HK-2 (cell line): ENCODE results near the gene CUX1.
"Not testable (repeated sequence)": the region's sequence is repeated elsewhere in the genome, so short reads cannot be mapped to it uniquely, and the experiment has no call there.

Experiments
- DNase-seq: peaks from one replicate; pipeline ENCODE4 v3.0.0-alpha.2; 2018; ENCODE audit not compliant: unreplicated experiment

The CUX1 gene

DNA sequence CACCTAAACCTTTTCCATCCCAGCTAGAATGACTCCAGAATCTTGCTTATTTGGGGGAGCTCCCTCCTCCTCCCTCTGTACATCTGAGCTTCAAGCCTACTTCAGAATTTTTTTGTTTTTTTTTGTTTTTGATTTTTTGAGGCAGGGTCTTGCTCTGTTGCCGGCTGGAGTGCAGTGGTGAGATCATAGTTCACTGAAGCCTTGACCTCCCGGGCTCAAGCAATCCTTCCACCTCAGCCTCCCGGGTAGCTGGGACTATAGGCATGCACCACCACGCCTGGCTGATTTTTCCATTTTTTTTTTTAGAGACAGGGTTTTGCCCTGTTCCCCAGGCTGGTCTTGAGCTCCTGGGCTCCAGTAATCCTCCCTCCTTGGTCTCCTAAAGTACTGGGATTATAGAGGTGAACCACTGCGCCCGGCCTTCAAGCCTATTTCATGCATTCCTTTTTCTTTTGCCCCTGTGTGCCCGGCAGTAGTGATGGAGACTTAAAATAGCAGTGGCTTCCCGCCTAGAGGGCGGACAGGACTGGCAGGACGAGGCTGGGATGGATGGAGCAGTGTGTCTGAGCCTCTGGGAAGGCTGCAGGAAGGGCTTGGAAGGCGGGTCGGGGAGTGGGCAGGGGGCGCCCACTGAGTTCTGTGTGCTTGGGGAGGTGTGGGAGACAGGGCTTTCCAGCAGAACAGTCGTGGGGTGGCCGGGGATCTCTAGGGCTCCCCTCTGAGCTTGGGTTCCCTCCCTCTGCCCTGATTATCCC lies 8.8 kb downstream of the CUX1 start:
- DNase-seq = no peak

DNA sequence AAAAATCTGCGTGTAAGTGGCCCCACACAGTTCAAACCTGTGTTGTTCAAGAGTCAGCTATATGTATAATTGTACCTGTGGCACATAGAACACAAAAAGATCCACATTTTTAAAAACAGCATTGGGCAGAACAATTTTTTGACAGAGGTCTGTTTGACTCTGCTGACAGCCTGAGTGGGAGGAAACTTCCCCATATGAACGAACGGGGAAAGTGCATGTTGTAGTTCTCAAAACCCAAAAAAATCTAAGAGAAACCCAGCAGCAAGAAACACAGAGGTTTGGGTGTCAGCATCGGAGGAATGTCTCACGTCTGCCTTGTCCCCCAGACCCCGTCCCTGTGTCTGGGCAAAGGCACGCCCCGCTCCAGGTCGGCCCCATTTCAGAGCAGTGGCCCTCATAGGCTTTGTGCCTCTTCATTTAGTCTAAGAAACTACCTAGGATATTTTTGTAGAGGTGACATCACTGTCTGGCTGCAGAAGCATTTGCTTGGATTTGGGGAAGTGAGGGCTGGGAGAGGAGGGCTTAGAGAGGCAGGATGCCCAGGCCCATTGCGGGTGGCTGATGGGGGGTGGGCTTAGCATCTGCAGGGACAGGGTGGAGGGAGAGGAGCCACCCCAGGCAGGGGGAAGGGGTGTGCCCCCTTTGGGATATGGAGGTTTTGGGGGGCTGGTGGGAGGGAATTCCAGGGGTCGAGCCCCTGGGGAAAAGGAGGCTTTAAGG lies 11.0 kb downstream of the CUX1 start:
- DNase-seq = no peak

DNA sequence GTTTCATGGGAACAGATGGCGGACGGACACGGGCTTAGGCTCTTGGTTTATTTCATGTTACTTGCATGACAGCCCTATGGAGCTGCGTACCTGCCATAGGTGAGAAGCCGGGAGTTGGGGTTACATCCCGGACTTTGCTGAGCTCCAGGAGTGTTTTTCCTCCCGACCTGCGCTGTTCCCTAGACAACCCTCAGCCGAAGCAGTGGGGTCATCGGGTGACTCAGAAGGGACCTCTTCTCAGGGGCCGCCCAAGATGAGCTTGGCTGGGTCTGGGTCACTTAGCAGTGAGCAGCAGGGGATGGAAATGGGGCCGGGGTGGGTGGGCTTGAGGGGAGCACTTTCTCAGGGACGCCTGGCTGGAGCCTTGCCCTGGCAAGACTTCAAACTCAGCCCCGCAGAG lies 11.9 kb downstream of the CUX1 start:
- no peak for DNase-seq

DNA sequence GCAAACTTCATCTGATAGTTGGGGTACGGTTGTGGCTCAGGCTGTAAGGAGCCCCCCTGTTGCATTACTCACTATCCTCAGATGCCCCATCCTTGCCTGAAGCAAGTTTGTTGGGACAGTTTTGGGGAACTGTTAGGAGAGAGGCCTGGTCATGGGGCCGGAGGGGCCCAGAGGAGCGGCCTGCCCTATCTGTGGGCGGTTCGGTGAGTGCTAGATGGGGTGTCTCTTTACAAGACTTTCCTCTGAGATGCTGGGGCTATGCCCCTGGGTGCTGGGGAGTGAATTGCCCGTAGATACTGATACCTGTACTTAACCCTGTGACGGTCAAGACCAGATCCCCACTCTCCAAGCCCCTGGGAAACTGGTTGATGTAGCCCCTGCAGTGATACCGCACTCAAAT lies 12.4 kb downstream of the CUX1 start:
- no peak for DNase-seq

DNA sequence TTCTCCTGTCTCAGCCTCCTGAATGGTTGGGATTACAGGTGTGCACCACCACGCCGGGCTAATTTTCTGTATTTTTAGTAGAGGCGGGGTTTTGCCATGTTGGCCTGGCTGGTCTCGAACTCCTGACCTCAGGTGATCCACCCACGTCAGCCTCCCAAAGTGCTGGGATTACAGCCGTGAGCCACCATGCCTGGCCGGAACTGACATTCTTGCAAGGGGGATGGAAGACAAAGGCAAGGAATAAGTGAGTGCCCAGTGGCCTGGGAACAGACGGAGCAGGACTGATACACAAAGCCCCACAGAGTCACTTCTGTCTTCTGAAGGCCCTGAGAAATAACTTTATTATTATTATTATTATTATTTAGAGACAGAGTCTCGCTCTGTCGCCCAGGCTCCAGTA lies 14.0 kb downstream of the CUX1 start:
- DNase-seq = not testable (repeated sequence)

DNA sequence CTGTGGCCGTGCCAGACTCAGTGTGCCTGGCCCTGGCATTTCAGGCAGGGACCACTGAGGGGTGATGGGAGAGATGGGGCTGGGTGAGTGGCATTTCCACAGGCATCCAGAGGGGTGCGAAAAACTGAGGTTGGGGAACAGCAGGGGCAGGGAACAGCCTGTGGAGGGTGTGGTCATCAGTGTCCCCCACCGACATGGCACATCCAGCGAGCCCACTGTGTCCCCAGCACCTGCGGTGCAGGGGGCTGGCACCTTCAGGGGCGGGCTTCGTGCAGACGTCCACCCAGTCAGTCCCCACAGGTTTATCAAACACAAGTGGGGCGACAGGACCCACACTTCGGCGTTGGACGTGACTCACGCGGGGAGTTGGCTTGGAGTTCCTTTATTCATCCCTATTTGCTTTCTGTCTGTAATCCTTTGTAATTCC lies 14.8 kb downstream of the CUX1 start:
- no peak for DNase-seq

DNA sequence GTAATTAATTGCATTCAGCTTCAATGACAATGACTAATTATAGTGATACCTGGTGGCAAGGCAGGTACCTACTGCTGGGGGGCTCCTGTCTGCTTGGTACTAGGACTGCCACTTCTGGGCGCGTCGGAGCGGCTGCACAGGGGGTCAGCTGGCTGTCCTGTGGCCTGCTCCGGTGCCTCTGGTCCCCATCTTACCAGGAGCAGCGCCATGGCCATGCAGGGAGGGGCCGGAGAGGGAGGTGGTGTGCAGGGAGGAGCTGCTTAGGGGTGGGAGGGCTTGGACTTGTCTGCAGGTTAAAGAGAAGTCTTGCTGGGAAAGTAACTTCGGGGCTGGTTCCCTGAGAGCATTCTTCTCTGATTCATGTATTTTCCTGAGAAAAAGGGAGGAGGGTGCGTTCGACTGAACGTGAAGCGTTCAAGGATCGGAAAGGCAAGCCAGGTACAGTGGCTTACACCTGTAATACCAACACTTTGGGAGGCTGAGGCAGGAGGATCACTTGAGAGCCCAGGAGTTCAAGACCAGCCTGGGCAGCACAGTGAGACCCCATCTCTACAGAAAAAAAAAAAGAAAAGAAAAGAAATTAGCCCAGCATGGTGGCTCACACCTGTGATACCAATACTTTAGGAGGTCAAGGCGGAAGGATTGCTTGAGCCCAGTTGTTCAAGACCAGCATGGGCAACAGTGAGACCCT lies 15.4 kb downstream of the CUX1 start:
- no peak for DNase-seq

DNA sequence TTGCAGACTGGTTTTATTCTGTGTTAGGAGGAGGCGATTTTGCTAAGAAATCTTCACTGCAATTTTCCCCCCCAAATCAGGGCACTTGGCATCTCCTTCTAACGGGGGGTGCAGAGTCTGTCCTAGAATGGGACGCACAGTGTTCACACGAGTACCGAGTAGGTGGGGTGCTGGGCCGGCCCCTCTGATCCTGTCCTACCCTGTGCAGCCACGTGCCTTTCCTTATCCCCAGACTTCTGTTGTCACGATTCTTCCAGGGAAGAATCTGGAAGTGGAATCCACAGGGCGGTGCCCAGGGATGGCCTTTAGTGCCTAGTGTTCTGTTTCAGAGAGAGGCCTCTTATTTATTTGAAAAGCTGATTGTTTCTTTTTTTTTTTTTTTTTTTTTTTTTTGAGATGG lies 16.4 kb downstream of the CUX1 start:
- DNase-seq = no peak

DNA sequence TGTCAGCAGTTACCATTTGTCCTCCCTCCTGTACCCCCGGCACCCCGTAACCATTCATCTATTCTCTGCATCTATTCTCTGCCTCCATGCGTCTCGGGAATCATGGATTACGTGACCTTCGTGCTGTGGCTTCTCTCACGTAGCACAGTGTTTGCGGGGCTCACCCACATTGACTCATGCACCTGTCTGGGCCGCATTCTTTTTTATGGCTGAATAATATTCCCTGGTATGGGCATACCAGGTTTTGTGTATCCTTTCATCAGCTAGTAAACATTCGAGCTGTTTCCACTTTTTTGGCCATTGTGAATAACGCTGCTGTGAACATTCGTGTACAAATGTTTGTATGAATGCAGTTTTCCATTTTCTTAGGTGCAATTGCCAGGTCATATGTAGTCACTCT lies 17.7 kb downstream of the CUX1 start:
- DNase-seq = no peak

DNA sequence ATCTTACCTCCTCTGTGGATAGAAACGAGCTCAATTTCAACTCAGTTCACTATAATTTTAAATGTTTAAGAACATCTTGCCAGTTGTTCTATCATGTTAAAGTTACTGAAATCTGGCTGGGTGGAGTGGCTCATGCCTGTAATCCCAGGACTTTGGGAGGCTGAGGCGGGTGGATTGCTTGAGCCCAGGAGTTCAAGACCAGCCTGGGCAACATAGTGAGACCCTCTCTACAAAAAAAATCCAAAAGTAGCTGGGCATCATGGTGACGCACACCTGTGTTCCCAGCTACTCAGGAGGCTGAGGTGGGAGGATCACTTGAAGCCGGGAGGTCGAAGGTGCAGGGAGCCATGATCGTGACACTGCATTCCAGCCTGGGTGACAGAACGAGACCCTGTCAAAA lies 20.0 kb downstream of the CUX1 start:
- not testable (repeated sequence) for DNase-seq

DNA sequence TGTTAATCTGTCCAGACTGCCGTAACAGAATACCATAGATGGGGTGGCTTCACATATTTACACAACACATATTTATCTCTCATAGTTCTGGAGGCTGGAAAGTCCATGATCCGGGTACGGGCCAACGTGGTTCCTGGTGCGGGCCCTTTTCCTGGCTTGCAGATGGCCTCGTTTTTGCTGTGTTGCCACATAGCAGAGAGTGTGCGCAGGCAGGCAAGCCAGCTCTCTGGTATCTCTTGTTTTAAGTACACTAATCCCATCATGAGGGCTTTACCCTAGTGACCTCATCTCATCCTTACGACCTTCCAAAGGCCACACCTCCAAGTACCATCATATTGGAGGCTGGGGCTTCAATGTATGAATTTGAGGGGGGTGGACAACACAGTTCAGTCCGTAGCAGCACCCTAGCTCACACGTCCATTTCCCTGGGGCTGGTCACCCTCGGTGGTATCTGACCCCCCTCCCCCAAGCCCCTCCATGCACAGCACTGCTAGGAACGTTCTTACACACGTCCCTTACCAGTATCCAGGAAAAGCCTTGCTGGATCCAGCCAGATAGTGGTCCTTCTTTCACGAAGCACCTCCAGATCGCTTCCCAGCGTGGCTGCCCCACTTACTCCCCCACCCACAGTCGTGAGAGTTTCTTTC lies 21.5 kb downstream of the CUX1 start:
- no peak for DNase-seq

DNA sequence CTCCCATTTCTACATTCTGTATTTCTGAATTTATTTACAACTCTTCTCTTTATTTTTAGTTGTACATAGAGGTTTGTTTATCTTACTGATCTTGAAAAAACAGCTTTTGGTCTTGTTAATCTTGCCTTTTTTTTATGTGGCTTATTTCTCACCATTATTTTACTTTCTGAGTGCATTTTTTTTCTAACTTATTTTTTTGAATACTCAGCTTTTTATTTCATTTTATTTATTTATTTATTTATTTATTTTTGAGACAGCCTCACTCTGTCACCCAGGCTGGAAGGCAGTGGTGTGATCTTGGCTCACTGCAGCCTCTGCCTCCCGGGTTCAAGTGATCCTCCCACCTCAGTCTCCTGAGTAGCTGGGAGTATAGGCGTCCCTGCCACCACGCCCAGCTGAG lies 23.9 kb downstream of the CUX1 start:
- no peak for DNase-seq

DNA sequence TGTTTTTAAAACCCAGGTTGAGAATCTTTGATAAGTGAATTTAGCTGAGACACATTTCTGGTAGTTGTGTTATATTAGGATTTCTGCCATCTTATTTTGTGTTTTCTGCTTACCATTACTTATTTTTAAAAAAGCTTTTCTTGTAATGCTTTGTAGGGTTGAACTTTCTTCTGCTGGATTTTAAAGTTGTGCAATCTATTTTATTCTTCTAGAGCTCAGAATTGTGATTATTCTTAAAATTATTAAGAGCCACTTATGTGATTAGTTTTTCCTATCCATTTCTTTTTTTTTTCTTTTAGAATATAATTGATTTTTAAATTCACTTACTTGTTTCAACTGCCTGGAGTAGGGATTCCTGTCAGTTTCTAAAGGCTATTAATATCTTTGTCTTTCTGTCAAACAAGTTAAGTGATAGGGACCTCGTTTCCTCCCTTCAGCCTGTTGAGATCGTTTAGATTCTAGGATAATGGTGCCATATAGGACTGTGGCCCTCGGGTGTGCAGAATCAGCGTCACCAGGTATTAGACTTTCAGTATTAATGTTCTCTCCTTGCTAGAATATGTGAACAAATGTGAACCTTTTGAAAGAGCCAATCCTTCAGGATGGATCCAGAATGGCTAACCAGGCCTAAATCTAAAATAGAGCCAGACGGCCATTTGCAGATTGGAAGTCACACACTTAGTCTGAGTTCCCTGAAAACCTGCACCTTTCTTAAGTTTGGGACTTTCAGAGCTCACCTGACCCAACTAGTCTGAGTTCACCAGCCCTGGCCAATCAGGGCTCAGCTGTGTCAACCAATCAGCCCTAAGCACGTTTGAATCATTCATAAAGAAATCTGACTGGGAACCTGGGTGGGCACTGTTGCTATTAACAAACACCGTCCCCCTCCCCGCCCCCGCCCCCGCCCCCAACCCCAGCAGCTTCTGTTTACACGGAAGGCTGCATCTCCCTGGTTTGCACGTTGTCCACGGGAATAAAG lies 26.2 kb downstream of the CUX1 start:
- no peak for DNase-seq

DNA sequence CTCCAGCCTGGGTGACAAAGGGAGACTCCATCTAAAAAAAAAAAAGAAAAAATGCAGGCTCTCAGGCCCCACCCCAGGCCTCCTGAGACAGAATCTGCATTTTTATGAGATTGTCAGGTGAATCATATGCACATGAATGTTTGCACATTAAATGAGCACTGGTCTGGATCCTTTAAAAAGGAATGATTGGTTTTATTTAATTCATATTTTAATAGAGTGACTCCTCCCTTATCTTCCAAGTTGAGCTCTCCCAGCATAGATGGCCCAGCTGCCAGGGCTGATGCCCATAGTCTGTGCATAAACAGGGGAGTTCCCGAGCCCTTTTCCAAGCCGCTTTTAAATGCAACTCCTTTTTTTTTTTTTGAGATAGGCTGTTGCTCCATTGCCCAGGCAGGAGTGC lies 28.5 kb downstream of the CUX1 start:
- DNase-seq = no peak

DNA sequence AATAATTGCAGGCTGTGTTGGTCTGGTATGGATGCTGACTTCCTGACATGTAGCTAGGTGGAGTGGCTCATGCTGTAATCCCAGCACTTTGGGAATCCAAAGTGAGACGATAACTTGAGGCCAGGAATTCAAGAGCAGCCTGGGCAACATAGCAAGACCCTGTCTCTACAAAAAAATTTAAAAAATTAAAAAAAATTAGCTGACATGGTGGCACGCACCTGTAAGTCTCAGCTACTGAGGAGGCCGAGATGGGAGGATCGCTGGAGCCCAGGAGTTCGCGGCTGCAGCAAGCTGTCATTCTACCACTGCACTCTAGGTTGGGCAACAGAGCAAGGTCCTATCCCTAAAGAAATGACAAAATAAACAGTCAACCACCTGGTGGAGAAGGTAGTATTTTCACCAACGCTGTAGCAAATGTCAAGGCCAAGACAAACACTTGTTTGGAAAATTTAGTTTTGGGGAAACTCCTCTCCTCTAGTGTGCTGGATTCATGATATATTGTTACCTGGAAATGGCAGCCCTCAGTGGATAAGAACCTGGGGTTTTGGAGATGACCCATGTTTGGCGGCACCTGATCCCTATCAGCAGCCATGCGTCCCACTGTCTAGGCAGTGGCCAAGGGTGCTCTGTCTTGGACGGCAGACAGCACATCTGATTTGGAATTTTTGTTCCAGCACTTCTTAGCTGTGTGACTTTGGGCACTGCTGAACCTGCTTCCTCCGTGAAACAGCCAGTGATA lies 29.5 kb downstream of the CUX1 start:
- DNase-seq = no peak

DNA sequence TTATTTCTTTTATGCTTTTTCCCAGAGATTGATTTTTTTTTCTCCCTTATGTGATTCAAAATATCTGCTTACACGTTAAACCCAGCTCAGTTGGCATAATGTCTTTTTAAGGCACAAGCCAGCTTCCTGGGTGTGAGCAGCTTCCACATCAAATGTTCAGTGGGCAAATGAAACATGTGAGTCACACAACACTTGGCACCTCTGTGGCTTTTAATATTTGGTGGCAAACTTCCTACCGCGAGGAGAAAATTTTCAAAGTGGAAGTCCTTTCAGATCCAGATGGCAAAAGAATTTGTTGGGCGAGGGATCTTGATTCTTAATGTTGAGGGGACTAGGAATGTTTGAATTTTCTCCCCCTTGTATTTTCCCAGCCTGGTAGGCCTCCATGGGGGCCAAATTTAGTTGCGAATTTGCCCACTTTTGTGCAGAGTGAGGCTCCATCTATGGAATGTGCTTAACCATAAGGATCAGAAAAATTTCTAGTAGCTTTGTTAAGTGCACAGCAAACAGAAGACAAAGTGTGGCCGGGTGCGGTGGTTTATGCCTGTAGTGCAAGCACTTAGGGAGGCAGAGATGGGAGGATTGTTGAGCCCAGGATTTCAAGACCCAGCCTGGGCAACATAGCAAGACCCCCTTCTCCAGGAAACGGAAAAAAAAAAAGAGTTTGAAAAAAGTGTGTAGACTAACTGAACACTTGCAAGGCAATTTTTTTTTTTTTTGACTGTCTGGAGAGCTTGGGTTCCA lies 31.0 kb downstream of the CUX1 start:
- no peak for DNase-seq

DNA sequence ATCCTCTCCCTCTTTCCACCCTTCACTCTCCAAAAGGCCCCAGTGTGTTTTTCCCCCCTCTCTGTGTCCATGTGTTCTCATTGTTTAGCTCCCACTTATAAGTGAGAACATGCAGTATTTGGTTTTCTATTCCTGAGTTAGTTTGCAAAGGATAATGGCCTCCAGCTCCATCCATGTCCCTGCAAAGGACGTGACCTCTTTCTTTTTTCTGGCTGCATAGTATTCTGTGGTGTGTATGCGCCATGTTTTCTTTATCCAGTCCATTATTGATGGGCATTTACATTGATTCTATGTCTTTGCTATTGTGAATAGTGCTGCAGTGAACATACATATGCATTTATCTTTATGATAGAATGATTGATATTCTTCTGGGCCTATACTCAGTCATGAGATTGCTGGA lies 31.9 kb downstream of the CUX1 start:
- not testable (repeated sequence) for DNase-seq

DNA sequence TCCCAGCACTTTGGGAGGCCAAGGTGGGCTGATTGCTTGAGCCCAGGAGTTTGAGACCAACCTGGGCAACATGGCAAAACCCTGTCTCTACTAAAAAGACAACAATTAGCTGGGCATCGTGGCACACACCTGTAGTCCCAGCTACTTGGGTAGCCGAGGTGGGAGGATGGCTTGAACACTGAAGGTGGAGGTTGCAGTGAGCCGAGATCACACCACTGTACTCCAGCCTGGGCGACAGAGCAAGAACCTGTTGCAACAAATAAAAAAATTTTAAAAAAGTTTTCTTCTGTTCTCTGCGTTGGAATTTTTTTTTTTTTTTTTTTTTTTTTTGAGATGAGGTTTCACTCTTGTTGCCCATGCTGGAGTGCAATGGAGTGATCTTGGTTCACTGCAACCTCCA lies 34.9 kb downstream of the CUX1 start:
- not testable (repeated sequence) for DNase-seq

DNA sequence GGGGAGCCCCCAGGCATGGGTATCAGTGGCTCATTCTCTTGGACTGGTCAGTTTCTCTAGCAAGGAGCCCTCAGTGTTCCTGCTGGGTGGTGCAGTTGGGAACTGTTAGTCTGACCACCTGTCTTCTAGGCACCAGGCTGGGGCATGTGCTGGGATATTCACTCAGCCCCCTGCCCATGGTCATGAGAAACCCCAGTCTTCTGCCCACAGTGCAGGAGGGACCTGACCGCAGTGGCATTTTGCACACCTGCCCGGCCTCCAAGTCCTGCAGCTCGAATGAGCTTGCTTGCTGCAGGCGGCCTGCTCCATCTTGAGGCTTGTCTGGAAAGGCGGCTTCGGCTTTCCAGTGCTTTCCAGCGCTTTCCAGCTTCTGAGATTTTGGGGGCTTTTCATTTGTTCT lies 36.3 kb downstream of the CUX1 start:
- DNase-seq = no peak
